Activated effector memory CD4-positive, alpha-beta T cell treated with Interleukin-2 at 50 U/mL for 16 hours (primary cell): ENCODE results near the gene FMN2.
"Not testable (repeated sequence)": the region's sequence is repeated elsewhere in the genome, so short reads cannot be mapped to it uniquely, and the experiment has no call there.

Experiments used
- DNase-seq: peaks from one replicate; pipeline ENCODE4 v3.0.0-alpha.2; 2020

The FMN2 gene

GRCh38 chr1:240145120-240145519 is 53.4 kb downstream of the FMN2 start:
- DNase-seq = no peak

- DNase-seq = no peak
These were observed 56.6 kb downstream of the FMN2 start for GRCh38 chr1:240148333-240148732.

- DNase-seq = no peak
These were observed 57.9 kb downstream of the FMN2 start for GRCh38 chr1:240149484-240150094.

GRCh38 chr1:240151136-240151735 is 59.6 kb downstream of the FMN2 start:
- DNase-seq = no peak

GRCh38 chr1:240152611-240153297 is 61.1 kb downstream of the FMN2 start:
- DNase-seq = no peak

GRCh38 chr1:240155605-240156004 is 63.9 kb downstream of the FMN2 start:
- DNase-seq = no peak

- DNase-seq = no peak
These were observed 73.1 kb downstream of the FMN2 start for GRCh38 chr1:240164742-240165141.

GRCh38 chr1:240169188-240169587 is 77.5 kb downstream of the FMN2 start:
- DNase-seq = no peak

GRCh38 chr1:240170266-240170665 is 78.6 kb downstream of the FMN2 start:
- DNase-seq = no peak

- DNase-seq = no peak
These were observed 79.1 kb downstream of the FMN2 start for GRCh38 chr1:240170806-240171205.

GRCh38 chr1:240171907-240172306 is 80.2 kb downstream of the FMN2 start:
- no peak for DNase-seq

GRCh38 chr1:240173836-240174235 is 82.2 kb downstream of the FMN2 start:
- DNase-seq = no peak

- no peak for DNase-seq
These were observed 83.1 kb downstream of the FMN2 start for GRCh38 chr1:240174734-240175133.

- no peak for DNase-seq
These were observed 86.7 kb downstream of the FMN2 start for GRCh38 chr1:240178366-240178765.

GRCh38 chr1:240184682-240185081 is 93.0 kb downstream of the FMN2 start:
- DNase-seq = not testable (repeated sequence)

- DNase-seq = no peak
These were observed 96.5 kb downstream of the FMN2 start for GRCh38 chr1:240188139-240188538.

GRCh38 chr1:240189386-240189989 is 97.8 kb downstream of the FMN2 start:
- DNase-seq = no peak

GRCh38 chr1:240190881-240191401 is 99.3 kb downstream of the FMN2 start:
- no peak for DNase-seq

- DNase-seq = no peak
These were observed 101.2 kb downstream of the FMN2 start for GRCh38 chr1:240192851-240193250.

- DNase-seq = no peak
These were observed 102.0 kb downstream of the FMN2 start for GRCh38 chr1:240193679-240194078.

- DNase-seq = no peak
These were observed 102.4 kb downstream of the FMN2 start for GRCh38 chr1:240194120-240194519.

GRCh38 chr1:240198376-240198775 is 106.7 kb downstream of the FMN2 start:
- no peak for DNase-seq

- DNase-seq = no peak
These were observed 108.3 kb downstream of the FMN2 start for GRCh38 chr1:240199758-240200645.
